COLO829 (cell line): ENCODE measurements around the gene ACTR5.

Source experiments
- DNase-seq: peaks from one replicate; pipeline ENCODE4 v3.0.0; 2012; ENCODE audit warnings: low spot score

The ACTR5 gene

DNA sequence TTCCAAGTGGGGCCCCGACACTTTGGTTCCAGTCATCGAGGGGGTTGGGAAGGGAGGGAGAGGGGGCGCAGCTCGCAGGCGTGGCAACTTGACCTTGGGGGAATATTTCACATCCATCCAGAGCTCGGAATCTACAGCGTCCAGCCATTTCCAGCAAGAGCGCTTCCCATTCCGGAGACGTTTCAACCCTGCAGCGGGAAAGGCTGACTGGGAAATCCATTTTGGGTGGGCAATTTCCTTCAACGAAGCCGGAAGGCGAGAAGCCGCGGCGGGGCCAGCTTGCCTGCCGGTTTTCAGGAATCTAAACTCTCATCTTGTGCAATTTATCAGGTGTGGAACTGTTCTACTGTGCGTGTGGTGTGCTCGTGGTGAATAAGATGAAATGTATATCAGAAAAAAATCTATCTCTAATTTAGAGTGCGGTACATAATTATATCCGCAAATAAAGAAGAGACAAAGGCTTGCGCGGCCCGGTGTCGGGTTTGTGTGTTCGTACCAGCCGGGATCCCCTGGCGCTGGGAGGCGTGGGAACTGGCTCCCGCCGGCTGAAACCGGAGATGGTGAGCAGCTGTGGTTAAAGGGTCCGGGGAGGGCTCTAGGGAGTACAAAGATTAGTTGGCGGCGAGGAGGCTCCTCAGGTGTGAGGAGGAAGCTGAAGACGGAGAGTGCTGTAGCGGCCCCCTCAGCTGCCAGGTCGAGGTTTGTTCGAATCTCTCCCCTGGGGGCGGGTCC, 19.2 kb upstream of the ACTR5 start:
- no peak for DNase-seq

DNA sequence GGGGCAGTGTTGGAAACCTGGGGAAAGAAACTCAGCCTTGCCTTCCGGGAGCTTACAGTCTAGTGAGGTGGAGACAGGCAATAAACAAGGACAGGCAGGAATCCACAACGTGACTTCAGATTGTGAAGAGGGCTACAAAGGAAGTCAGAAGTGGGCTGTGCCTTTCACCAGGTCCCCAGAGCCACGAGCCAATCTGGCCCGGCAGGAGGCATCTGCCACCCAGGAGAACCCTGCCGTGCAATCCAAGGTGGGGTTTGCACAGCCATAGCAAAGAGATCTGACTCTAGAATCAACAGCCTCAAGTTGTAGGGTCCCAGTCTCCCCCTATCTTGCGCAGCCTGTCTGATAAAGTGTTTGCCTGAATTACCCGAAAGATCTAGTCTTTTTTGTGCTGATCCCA, 18.5 kb upstream of the ACTR5 start:
- no peak for DNase-seq

DNA sequence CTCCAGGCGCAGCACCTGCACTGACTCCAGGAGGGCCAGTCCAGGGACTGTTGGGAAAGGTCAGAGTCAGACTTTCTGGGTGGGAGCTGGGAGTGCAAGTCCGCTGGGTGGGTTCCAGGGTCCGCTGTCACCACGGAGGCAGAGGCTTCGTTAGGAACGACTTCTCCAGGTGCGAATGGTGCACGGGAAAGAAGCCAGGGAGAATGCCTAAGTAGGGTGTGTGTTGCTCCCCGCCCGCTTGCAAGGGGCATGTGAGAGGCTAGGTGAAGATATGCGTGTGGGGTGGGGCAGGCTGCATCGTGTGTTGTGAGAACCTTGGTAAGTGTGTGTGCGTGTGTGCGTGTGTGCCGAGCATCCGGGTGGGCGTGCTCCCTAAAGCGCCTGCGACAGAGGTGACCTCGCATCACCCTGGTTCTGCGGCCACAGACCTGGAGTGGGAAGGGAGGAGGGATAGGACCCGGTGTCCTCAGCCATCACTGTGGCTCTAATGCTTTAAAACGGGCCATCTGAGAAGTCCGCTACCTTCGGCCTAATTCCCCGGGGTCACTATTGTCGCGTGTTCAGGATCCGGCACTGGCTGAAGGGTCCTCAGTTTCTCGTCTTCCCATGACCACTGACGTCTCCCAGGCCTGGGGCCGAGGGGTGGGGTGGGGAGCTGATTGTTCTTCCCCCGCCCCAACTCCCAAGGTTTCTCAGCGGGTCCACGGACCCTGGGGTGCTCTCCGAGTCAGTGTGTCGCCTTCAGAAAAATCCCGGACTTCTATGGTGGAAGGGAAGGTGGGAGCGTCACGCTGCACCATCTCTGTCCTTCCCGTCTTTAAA, 17.9 kb upstream of the ACTR5 start:
- no peak for DNase-seq

DNA sequence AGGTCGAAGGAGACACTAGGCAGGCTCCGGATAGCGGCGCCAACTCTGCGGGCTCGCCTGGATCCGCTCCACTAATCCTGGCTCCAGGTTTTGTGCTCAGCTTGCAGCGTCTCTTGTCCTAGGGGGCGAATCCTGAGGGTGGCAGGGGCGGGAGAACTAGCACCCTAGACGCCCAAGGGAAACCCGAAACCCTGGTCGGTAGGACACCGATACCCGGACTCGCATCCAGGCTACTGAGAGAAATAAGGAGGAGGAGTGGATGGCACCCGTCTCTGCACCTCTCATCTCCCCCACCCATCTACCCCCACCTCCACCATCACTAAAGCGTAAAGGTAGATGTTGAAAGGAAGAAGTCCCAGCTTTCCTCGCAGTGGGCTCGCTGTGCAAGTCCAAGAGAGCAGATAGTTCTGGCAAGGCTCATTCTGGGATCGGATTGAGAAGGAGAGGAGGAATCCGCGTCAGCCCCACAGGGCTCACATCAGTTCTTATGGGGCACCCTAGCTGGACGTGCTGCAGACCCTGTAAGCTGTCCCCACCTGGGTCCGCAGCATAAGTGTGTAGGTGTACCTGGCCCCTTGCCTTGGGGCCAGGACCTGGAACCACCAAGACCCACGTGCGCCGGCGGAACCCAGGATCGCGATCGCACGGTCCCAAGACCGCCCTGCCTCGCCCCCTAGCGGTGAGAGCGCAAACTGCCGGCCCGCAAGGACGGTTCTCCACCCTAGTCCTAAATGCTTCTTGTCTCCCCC, 17.1 kb upstream of the ACTR5 start:
- DNase-seq, result peak; percentile 74

DNA sequence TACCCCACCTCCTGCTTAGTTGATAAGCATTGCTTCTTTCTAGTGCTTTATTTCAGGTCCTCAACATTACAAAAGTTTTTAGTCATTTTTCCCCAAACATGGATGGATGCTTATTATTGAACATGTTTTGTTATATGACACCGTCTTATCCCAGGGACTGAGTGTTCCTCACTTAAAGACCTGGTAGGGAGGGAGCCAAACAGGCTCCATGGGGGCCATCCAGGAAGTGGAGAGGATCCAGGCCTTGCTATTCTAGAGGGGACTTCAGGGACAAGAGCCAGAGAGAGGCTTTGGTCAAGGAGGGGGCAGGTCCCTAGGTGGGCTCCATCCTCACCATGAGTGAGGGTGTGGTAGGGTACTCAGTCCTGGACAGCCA, 16.5 kb upstream of the ACTR5 start:
- DNase-seq, result no peak

DNA sequence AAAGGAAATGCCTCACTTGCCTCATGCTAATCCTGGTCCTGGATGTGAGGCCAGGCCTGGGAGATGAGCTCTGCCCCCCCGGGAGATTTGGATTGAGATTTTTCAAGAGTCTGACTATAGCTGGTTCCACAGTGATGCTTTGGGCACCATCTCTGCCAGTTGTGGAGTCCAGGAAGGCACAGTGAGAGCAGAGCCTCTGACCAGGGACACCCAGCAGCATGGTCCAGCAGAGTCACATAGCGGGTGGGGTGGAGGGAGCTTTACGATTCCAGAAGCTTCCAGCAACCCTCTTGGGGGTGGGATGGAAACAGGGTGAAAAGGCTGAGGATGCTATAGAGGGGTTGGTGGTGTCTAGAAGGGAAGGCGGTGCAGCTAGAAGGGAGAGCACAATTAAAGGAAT, 15.3 kb upstream of the ACTR5 start:
- DNase-seq, result no peak

DNA sequence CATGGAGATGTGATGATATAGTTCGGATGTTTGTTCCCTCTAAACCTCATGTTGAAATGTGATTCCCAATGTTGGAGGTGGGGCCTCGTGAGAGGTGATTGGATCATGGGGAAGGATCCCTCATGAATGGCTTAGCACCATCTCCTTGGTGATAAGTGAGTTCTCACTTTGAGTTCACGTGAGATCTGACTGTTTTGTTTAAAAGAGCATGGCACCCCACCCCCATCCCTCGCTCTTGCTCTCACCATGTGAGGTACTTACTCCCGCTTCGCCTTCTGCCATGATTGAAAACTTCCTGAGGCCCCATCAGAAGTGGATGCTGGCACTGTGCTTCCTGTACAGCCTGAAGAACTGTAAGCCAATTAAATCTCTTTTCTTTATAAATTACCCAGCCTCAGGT, 13.1 kb upstream of the ACTR5 start:
- no peak for DNase-seq

DNA sequence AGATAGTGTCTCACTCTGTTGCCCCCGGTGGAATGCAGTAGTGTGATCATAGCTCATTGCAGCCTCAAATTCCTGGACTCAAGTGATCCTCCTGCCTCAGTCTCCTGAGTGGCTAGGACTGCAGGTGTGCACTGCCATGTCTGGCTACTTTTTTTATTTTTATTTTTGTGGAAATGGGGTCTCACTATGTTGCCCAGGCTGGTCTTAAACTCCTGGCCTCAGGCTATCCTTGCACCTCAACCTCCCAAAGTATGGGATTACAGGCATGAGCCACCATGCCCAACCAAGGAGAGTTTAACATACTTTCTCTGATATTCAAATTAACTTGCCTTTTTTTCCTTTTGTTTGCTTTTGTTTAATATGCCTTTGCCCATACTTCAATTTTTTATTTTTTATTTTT, 10.4 kb upstream of the ACTR5 start:
- no peak for DNase-seq

DNA sequence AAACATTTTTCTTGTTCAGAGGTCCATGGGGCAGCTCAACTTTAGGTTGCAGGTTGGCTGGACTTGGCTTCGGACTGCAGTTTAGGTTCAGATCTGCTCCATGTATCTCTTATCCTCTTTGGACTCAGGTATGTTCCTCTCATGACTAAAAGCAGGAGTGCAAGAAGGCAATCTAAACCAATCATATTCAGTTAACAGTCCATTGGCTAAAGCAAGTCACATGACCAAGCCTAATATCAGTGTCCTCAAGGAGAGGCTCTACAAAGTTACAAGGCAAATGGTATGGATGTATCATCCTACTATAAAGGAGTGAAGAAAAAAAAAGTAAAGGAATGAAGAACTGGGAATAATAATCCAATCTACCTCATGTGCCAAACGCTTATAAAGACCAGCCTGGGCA, 2.5 kb upstream of the ACTR5 start:
- DNase-seq, result no peak

DNA sequence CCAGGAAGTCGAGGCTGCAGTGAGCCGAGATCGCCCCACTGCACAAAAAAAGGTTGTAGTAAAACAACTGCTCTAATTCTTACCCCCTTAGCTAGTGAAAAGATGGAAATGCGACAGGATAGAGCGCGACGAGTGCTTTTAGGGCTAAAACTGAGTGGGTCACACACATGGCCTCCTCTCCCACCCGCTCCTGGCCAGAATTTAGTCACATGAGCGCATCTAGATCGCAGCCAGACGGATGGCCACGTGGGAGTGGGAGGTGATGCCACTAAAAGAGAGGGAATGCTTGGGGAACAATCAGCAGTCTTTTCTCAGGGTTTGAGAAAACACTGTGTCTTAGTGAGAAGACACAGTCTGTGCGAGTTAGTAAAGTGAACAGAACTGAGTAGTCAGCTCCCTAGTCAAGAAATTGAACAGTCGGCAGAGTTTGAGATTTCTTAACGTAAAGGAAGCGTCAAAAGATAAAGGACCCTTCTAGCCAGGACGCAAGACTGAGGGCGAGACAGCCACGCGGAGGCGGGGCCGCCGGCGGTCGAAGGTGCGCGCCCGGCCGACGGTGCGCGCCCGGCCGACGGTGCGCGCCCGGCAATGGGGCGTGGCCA, 664 bp upstream of the ACTR5 start:
- DNase-seq, result no peak

DNA sequence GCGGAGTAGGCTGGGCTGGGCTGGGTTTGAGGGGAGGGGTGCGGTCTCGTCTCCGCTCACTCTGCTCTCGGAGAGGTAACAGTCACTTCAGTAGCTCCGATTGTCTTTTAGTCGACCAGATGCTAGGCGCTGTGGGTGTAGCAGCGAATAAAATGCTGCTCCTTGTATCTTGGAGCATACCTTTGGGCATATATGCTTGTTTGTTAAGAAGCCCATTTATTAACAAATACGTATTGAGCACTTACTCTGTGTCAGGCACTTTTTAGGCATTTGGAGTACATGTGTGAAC, 545 bp downstream of the ACTR5 start:
- DNase-seq, result no peak

DNA sequence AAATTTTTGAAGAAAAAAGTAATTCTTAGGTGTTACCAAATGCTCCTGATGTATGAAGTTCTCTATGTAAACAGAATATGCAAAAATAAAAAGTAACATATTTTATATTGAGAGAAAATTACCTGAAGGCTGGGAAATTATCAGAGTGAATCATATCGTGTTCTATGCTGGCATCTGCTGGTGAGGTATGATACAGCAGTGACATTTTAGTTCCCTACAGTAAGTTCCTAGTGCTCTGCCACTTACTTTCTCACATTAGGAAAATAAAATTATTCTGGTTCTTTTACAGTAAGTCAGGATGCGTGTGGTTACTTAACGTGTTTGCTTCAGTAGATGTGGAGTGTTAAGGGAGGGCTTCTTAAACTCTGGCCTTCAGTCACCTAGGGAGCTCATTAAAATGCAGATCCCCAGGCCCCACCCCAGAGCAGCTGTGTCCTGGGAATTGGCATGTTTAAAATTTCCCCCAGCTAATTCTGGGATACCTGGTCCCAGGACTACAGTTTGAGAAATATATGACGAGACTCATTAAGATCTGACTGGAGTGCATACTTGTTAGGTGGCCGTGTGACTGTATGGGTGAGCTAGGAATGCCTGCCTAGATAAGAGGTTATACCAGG, 3.2 kb downstream of the ACTR5 start:
- DNase-seq, result peak; percentile 69

DNA sequence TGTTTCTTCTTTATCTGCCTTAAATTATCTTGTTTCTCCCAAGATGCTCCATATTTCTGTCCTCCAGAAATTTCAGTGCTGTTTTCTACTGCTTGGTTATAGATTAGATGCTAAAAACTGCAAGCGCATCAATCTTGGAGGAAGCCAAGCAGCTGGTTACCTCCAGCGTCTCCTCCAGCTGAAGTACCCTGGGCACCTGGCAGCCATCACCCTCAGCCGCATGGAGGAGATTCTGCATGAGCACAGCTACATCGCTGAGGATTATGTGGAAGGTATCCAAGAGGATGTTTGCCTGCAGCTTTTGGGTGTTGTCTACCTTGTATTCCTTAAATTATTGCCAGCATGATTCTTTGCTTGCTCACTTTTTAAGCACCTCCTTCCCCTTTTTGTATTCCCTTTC, 3.8 kb downstream of the ACTR5 start:
- no peak for DNase-seq

DNA sequence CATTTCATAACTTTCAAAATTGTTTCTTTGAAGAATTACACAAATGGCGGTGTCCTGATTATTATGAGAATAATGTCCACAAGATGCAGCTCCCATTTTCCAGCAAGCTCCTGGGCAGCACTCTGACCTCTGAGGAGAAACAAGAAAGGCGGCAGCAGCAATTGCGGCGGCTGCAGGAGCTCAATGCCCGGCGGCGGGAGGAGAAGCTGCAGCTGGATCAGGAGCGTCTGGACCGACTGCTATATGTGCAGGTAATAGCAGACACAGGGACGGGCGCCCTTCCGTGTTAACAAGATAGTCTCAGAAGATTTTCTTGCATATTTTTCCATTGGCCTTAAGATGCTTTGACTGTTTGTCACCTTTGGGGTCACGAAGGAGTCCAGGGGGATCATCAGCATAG, 6.7 kb downstream of the ACTR5 start:
- DNase-seq, result no peak

DNA sequence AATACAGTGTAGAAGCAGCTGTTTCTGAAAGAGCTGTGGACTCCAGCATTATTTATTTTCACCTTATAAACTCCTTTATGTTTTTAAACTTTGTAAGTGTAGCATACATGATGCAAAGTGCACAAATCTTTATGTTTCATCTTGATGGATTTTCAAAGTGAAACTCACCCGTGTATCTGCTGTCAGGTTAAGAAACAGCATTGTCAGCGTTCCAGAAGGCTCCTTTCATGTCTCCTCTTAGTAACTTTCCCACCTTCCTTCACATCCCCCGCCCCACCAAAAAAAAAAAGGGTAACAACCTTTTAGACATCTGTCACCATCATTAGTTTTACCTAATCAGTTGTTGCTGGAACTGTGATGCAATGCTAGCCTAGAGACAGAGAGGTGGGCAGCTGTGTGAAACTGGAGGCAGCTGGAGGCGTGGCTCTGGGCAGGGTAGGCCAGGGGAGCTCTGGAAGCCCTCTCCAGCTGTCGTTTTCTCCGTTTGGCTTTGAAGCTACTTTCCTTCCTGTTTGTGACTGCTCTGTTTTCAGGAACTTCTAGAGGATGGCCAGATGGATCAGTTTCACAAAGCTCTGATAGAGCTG, 7.2 kb downstream of the ACTR5 start:
- no peak for DNase-seq

DNA sequence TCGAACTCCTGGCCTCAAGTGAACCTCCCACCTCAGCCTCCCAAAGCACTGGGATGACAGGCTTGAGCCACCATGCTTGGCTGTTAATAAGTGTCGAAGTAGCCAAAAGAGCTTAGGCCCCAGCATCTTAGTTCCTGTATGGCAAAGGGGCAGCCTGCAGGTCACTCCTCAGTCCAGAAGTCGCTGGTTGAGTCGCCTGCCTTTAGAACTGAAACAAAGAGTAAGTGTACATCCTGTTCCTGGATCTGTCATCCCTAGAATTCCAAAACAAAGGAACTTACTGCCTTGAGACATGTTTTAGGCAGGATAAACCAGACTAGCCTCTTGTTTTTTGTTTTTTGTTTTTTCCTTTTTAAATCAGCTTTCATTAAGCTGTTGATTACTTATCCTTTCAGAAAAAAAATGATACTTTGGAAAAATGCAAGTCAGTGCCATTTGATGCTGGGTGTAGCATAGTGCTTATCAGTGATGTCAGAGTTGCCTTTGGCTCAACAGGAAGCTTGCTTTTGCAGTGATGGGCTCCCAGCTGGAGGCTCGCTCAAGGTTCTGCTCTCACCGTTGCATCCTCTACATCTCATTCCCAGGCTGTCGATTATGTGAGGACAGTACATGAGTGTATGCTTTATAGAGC, 9.0 kb downstream of the ACTR5 start:
- DNase-seq, result no peak

DNA sequence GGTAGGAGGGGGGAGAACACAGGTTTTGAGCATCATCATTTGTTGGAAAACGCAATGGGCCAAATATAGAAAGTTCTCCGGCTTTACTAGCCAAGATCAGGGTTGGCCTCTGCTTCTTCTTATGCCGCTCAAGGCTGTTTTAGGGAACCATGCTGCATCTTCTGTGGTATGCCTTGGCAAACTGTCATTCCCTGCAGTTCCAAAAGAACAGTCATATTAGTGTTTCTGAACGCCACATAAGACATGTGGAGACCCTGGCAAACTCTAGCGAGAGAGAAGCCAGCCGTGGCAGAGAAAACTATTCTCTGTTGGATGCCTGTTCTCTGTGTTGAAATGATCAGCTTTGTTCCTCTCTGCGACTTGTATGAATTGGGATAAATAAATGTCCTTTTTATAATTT, 10.8 kb downstream of the ACTR5 start:
- no peak for DNase-seq

DNA sequence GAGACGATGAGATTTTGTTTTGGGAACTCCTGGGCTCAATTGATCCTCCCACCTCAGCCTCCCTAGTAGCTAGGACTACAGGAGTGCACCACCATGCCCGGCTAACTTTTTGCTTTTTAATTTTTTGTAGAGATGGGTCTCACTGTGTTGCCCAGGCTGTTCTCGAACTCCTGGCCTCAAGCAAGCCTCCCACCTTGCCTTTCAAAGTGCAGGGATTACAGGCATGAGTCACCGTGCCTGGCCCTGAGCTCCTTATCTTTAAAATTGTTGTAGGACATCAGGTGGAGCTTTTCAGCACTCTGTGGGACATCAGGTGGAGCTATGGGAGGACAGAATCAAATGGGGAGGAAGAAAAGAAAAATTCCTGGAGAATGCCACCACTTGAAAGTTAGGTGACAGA, 12.7 kb downstream of the ACTR5 start:
- DNase-seq, result no peak

DNA sequence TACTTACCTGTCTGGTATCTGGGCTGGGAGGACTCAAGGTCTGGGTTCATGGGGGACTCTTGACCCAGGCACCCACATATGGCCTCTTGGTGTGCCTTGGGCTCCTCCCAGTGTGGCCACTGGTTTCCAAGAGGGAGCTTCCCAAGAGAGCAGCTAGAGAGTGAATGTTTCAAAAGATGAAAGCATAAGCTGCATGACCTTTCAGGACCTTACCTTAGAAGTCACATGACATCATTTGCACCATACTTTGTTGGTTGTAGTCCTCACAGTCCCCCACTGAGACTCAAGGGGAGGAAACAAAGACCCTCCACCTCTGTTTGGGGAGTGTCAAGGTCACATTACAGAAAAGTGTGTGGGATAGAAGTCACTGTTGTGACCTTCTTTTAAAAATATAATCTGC, 13.9 kb downstream of the ACTR5 start:
- DNase-seq, result no peak

DNA sequence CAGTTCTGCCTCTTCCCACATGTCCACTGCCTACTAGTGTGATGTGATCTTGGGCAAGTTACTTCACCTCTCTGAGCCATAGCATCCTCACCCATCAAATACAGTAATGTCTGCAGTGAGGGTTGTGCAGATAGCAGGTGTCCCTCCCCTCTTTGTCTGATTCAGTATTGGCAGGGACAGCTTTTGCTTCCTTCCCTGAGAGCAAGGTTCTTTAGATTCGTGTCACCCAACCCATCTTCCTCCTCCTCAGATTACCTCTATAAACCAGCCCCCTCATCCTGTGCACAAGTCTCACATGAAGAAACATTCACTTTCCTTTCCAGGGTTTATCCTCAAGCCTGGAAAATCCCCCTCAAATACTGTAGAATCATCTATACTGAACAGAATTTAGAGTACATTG, 15.4 kb downstream of the ACTR5 start:
- no peak for DNase-seq

DNA sequence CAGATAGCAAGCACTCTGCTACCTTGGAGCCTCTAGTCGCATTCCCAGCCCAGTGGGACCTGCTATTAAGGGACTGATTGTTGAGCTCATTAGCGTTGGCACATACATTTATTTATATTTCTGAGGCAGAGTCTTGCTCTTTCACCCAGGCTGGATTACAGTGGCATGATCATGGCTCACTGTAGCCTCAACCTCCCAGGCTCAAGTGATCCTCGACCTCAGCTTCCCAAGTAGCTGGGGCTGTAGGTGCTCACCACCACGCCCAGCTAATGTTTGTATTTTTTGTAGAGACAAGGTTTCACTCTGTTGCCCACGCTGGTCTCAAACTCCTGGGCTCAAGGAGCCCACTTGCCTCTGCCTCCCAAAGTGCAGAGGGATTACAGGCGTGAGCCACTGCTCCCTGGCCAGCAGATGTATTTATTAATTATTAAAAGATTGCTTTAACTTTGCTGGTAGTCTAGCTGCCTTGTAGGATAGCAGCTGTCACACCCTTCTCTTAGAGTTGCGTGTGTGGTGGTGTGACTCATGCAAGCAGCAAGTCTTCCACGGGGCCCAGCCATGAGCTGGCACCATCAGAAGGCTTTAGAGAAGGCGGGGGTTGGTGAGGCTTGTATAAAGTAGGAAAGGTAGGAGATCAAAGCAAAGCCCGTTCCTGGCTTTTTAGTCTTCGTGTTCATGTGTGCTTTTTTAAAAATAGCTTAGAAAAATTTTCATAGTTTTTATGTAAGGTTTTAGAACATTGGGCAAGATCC, 16.5 kb downstream of the ACTR5 start:
- peak; percentile 50 for DNase-seq
